ENCODE measurements around the gene NFE2.
A peak's percentile ranks its signal among the peaks of the same experiment; 100 is the strongest.

The NFE2 gene

DNA sequence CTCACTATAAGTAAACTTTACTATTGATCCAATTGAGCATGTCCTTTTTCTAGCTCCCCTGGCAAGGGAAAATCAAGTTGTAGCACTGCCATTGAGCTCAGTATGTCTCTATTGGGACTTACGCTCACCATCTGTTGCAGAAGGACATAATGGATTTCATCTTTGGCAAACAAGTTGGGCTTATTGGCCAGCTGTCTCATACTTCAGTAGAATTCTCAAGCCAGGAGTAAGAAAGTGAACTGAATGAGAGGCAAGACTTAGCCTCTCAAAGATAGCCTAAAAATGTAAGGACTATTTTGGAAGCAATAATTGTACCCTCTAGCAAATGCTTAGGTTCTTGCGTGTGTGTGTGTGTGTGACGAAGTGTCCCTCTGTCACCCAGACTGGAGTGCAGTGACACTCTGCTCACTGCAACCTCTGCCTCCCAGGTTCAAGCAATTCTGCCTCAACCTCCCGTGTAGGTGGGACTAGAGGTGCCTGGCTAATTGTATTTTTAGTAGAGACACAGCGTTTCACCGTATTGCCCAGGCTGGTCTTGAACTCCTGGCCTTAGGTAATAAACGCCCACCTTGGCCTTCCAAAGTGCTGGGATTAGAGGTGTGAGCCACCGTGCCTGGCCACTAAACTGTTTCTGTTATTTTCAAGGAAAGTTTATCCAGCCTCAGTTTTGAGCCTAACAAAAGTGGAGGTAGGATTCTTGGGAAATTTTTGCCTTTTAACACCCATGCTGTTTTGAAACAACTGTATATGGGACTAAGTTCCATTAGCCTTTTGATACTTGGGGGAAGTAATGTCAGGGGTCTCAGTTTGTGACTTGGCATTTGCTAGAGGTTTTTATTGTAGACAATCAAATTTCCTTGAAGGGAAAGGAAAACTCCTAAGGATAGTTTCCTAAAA, 13.3 kb downstream of the NFE2 start:
- TF ChIP-seq, protein P1, sequence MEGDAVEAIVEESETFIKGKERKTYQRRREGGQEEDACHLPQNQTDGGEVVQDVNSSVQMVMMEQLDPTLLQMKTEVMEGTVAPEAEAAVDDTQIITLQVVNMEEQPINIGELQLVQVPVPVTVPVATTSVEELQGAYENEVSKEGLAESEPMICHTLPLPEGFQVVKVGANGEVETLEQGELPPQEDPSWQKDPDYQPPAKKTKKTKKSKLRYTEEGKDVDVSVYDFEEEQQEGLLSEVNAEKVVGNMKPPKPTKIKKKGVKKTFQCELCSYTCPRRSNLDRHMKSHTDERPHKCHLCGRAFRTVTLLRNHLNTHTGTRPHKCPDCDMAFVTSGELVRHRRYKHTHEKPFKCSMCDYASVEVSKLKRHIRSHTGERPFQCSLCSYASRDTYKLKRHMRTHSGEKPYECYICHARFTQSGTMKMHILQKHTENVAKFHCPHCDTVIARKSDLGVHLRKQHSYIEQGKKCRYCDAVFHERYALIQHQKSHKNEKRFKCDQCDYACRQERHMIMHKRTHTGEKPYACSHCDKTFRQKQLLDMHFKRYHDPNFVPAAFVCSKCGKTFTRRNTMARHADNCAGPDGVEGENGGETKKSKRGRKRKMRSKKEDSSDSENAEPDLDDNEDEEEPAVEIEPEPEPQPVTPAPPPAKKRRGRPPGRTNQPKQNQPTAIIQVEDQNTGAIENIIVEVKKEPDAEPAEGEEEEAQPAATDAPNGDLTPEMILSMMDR (IDR thresholded peaks at IDR 0.05): no peak

GRCh38 chr12:54286042-54287030, 14.5 kb downstream of the NFE2 start:
- TF ChIP-seq, protein P1 (IDR thresholded peaks at IDR 0.05): no peak

- TF ChIP-seq, protein P1 (IDR thresholded peaks at IDR 0.05): 0 out of 2 replicates have a peak, but pooled peaks have one; percentile 21
Observed at GRCh38 chr12:54285150-54286041, 15.4 kb downstream of the NFE2 start.

DNA sequence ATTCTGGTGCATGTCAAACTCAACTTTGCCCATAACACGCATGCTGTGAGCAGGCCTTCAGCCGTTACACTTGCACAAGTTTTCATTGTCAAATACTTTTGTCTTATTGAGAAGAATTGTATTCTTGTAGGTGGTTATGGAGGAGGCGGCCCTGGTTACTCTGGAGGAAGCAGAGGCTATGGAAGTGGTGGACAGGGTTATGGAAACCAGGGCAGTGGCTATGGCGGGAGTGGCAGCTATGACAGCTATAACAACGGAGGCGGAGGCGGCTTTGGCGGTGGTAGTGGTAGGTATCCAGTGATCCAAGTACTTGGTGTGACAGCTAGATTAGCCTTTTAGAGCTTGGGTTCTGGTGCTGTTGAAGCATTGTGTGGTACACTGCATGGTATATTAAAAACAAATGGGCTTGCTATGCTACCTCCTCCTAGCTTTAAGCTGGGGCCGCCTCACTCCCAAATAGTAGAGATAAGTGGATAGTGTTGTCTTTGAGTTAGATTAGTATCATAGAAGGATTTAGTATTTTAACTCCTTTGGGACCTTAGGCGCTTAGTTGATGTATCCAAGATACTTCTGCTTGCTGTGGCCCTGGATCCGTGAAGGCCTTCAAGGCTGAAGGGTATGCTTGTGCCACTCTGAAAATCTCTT, 17.7 kb downstream of the NFE2 start:
- TF ChIP-seq, protein P1 (IDR thresholded peaks at IDR 0.05): no peak

GRCh38 chr12:54280468-54281260, 20.2 kb downstream of the NFE2 start, which contains the start of gene HNRNPA1:
TSS of gene HNRNPA1 (plus strand) at chr12:54280726. CDS start at chr12:54280808, 82 bp downstream.
- TF ChIP-seq, protein P1 (IDR thresholded peaks at IDR 0.05): no peak

GRCh38 chr12:54279632-54280467, 21.0 kb downstream of the NFE2 start, which contains the start of gene CBX5:
TSS of gene CBX5 (minus strand) at chr12:54280122. CDS start at chr12:54257650, 22,472 bp downstream.
- TF ChIP-seq, protein P1 (IDR thresholded peaks at IDR 0.05): no peak
